Retinal pigment epithelial cell (primary cell): ENCODE results near the gene ADPRM.

ENCODE experiments used
- DNase-seq: peaks from one replicate; pipeline ENCODE4 v3.0.0-alpha.2; 2010; ENCODE audit warnings: low read depth
- H3K4me3 ChIP-seq: 2 replicates; pipeline ENCODE4 v1.5.1; 2011; ENCODE audit warnings: mild to moderate bottlenecking, low read length, control low read depth, moderate library complexity
- TF ChIP-seq, protein P1 (sequence below): conservative IDR thresholded peaks from 2 replicates; pipeline ENCODE4 v1.5.1; 2011; ENCODE audit warnings: low read depth, low read length, control low read depth, inconsistent platforms

Gene ADPRM

DNA sequence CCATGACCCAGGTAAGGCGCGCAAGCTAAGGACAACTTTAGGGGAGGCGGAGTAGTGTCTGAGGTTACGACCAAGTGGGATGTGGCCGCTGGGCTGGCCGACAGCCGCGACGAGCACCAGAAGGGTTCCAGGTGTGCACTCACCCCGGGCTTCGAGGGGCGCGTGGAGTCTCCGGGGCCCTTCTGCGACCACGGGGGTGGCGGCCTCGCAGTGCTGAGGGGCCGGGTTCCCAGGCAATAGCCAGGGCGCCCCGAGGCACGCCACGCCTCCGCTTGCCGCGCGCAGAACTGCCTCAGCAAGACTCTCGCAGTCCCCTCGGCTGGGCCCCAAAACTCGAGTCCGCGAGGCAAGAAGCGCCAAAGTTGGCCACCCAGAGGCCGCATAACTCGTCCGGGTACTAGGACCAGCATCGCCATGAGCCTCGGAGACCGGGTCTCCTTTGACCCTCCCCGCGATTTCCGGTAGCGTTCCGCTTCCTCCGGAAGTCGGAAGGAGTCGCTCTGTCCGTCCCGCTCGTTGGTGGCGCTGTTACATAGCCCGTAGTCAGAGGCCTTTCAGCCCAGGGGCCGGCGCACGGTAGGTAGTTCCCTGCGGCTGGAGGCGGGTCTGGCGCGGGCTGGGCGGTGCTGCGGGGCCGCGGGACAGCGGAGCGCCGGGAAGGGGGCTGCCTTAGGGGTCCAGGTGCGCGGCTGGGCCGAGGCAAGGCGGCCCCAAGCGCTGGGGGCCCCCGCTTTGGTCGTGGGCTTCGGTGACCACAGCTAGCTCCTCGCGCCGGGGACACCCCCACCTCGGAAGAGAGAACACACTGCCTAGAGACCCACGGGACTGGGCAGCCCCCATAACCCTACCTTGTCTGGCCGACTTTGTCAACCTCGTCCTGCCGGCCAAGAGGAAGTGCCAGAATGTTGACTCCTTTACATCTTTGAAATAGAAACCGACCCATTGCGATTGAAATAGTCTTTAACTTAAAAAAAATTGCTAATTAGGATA, at the start of gene ADPRM, which contains the start of gene SCO1:
TSS of gene ADPRM (plus strand) at position 503 of the 990 bp plus-strand sequence. CDS start 7,333 bp downstream, outside the sequence.
TSS of gene SCO1 (minus strand) at position 442 of the 990 bp plus-strand sequence. CDS start at position 416, 26 bp downstream.
- TF ChIP-seq, protein P1, sequence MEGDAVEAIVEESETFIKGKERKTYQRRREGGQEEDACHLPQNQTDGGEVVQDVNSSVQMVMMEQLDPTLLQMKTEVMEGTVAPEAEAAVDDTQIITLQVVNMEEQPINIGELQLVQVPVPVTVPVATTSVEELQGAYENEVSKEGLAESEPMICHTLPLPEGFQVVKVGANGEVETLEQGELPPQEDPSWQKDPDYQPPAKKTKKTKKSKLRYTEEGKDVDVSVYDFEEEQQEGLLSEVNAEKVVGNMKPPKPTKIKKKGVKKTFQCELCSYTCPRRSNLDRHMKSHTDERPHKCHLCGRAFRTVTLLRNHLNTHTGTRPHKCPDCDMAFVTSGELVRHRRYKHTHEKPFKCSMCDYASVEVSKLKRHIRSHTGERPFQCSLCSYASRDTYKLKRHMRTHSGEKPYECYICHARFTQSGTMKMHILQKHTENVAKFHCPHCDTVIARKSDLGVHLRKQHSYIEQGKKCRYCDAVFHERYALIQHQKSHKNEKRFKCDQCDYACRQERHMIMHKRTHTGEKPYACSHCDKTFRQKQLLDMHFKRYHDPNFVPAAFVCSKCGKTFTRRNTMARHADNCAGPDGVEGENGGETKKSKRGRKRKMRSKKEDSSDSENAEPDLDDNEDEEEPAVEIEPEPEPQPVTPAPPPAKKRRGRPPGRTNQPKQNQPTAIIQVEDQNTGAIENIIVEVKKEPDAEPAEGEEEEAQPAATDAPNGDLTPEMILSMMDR, result peak; percentile 56
- H3K4me3 ChIP-seq, result peak within 1 kb of the TSS; percentile 95
- peak; percentile 81 for DNase-seq

DNA sequence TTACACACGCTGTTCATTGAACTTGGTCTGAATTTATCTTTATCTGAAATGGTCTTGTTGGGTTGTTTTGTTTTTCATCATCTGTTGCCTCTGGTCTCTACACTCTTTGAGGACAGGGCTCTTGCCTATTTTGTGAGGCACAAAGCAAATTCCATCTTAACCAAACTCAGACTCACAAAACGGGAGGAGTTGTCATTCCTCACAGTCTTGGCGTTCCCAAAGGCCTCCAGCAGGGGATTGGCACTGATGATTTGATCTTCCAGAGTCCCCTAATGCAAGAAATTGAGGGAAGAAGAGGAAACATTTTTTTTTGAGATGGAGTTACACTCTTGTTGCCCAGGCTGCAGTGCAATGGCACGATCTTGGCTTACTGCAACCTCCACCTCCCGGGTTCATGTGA, 49.0 kb upstream of the ADPRM start:
- TF ChIP-seq, protein P1, result no peak
- no peak overlapping the region for H3K4me3 ChIP-seq
- no peak for DNase-seq

DNA sequence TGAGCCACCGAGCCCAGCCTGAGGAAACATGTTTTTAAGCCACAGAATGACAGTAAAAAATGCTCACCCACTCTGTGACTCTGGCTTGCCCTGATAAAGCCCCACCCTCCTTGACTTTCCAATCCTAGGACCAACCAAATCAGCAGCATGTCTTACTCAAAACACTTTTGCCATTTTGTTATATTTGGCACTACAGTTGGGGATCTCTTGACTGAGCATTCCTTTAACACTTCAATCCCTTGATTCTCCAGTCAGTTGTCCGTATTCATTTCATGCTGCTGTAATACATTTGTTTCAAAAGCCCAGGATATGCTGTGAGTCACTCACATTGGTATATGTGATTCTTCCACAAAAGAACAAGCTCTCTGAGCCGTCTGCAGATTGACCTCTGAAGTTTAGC, 48.4 kb upstream of the ADPRM start:
- DNase-seq, result no peak
- TF ChIP-seq, protein P1, result no peak
- H3K4me3 ChIP-seq, result no peak overlapping the region

- DNase-seq, result no peak
- H3K4me3 ChIP-seq, result no peak overlapping the region
- TF ChIP-seq, protein P1, result no peak
These were observed 47.8 kb upstream of the ADPRM start for GRCh38 chr17:10649602-10650001.

- no peak overlapping the region for H3K4me3 ChIP-seq
- DNase-seq, result no peak
- TF ChIP-seq, protein P1, result no peak
These were observed 45.5 kb upstream of the ADPRM start for GRCh38 chr17:10651927-10652326.

GRCh38 chr17:10652984-10653659, 44.3 kb upstream of the ADPRM start:
- DNase-seq, result no peak
- H3K4me3 ChIP-seq, result no peak overlapping the region
- TF ChIP-seq, protein P1, result no peak
